Gastrocnemius medialis (tissue), 4 donors: ENCODE results near the gene CYP20A1. TPM values are rescaled to one million over a fixed set of nuclear protein-coding genes. Genes with fewer than 3 reads are reported as not detected.
"Not testable (repeated sequence)": the region's sequence is repeated elsewhere in the genome, so short reads cannot be mapped to it uniquely, and the experiment has no call there.

Experiments
- ATAC-seq, 2 donors: fragments of 150-250 bp; one replicate each; pipeline ENCODE4 v1.9.1; 2016
- DNase-seq, 2 donors: peaks; one replicate each; pipeline ENCODE4 v3.0.0-alpha.2; 2019
- H3K27ac ChIP-seq, 4 donors: fragments of 200-600 bp; sonication (generic); 1 replicate in 1 of 4; 2 replicates in 3 of 4; pipeline ENCODE4 v1.5.1; 2016 to 2018; ENCODE audit warnings: mild to moderate bottlenecking in 2 of 4, moderate library complexity in 1 of 4
- H3K27me3 ChIP-seq, 3 donors: fragments of 200-600 bp; sonication (generic) in 2 of 3; 1 replicate in 1 of 3; 2 replicates in 2 of 3; pipeline versions ENCODE4 v1.5.1 to v1.6.0; 2016 to 2019; ENCODE audit warnings: mild to moderate bottlenecking in 1 of 3, moderate library complexity in 1 of 3
- H3K36me3 ChIP-seq, 2 donors: fragments of 200-600 bp; sonication (generic) in 1 of 2; one replicate each; pipeline ENCODE4 v1.5.1; 2017 to 2018
- H3K4me1 ChIP-seq, 2 donors: fragments of 200-600 bp; sonication (generic) in 1 of 2; one replicate each; pipeline ENCODE4 v1.5.1; 2016 to 2017; ENCODE audit warnings: mild to moderate bottlenecking in 2 of 2
- H3K4me3 ChIP-seq, 4 donors: fragments of 200-600 bp; sonication (generic) in 3 of 4; 1 replicate in 1 of 4; 2 replicates in 3 of 4; pipeline ENCODE4 v1.5.1; 2016 to 2019; ENCODE audit warnings: mild to moderate bottlenecking in 2 of 4
- H3K9me3 ChIP-seq, 3 donors: fragments of 200-600 bp; sonication (generic) in 2 of 3; 1 replicate in 1 of 3; 2 replicates in 2 of 3; pipeline ENCODE4 v1.5.1; 2016 to 2019
- CTCF ChIP-seq, 5 experiments: fragments of 450-650 bp in 3 of 5; fragments of 200-600 bp in 2 of 5; sonication (generic) in 2 of 5; IDR thresholded peaks in 4 of 5; conservative IDR thresholded peaks in 1 of 5; 1 replicate in 4 of 5; 2 replicates in 1 of 5; pipeline ENCODE4 v1.5.1; 2016 to 2019; ENCODE audit warnings: antibody characterized with exemption in 5 of 5, mild to moderate bottlenecking in 3 of 5, moderate library complexity in 3 of 5
- POLR2A ChIP-seq, 2 donors: fragments of 450-650 bp; IDR thresholded peaks; one replicate each; pipeline ENCODE4 v1.6.1; 2017; ENCODE audit warnings: antibody characterized with exemption in 2 of 2, mild to moderate bottlenecking in 2 of 2, moderate library complexity in 2 of 2
- in situ Hi-C, 4 donors: fragments of 200-750 bp; cut with MboI; loops; one replicate each; pipeline versions ENCODE4 v1.15.0 to v1.8.0; 2017; ENCODE audit warnings: low sequenced_read_pairs in 4 of 4
- intact Hi-C: fragments of 100-400 bp; cut with DNase I; formaldehyde crosslinking; loops from one replicate; pipeline ENCODE4 v1.15.1; 2023; ENCODE audit warnings: low total_unique reads
- total RNA-seq, 4 donors: library from RNA; depleted of rRNA; stranded (reverse); fragments of >200 nt; gene quantifications; one replicate each; pipeline versions ENCODE4 v1.1.0 to v1.2.3, GENCODE V29; 2016

CYP20A1 gene
- total RNA-seq, 4 donors from 2014 or later, result 12.4 to 24.4 (median 17.7) TPM

DNA sequence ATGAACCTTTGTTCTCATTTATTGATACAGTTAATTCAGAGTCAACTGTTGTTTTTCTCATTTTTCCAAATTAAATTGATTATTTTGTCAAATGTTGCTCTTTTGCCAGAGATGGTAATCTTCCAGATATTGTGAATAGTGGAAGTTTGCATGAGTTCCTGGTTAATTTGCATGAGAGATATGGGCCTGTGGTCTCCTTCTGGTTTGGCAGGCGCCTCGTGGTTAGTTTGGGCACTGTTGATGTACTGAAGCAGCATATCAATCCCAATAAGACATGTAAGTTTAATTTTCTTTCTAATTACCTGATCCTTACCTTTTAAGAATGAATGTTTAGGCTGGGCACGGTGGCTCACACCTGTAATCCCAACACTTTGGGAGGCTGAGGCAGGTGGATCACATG lies 7.8 kb downstream of the CYP20A1 start:
- Histone ChIP-seq H3K27ac (no peak overlapping the region), H3K9me3 (no peaks in the 10 kb centered on the region), H3K4me1 (no peaks in the 10 kb centered on the region), H3K27me3 (no peaks in the 10 kb centered on the region), H3K36me3 (peaks cover 0 to 49% of the 10 kb centered on the region in 2 donors), H3K4me3 (no peak overlapping the region)
- intact Hi-C loops, result no loop called here
- no peak for ATAC-seq
- in situ Hi-C loops, result loop anchor here in 3 of 4 donors (10.0 to 25.0 kb wide), 2 partner anchors 332 to 566 kb away; partner anchors contain the start of genes CARF (in 1 of the 3) and WDR12 (in 1 of the 3)
- DNase-seq, result no peak
- TF ChIP-seq CTCF (IDR thresholded peaks at IDR 0.05 in 4 of 5, conservative IDR thresholded peaks at IDR 0.05 in 1 of 5) (no peak), POLR2A (IDR thresholded peaks at IDR 0.05) (no peak)

- Histone ChIP-seq H3K36me3 (peaks cover 0 to 43% of the 10 kb centered on the region in 2 donors), H3K4me1 (no peaks in the 10 kb centered on the region), H3K4me3 (no peak overlapping the region), H3K27ac (no peak overlapping the region), H3K9me3 (no peaks in the 10 kb centered on the region), H3K27me3 (no peaks in the 10 kb centered on the region)
- ATAC-seq, result no peak
- no peak for DNase-seq
- in situ Hi-C loops, result no loop called here
- intact Hi-C loops, result no loop called here
- TF ChIP-seq POLR2A (IDR thresholded peaks at IDR 0.05) (no peak), CTCF (IDR thresholded peaks at IDR 0.05 in 4 of 5, conservative IDR thresholded peaks at IDR 0.05 in 1 of 5) (no peak)
Measured at GRCh38 chr2:203252818-203253217, 14.0 kb downstream of the CYP20A1 start.

DNA sequence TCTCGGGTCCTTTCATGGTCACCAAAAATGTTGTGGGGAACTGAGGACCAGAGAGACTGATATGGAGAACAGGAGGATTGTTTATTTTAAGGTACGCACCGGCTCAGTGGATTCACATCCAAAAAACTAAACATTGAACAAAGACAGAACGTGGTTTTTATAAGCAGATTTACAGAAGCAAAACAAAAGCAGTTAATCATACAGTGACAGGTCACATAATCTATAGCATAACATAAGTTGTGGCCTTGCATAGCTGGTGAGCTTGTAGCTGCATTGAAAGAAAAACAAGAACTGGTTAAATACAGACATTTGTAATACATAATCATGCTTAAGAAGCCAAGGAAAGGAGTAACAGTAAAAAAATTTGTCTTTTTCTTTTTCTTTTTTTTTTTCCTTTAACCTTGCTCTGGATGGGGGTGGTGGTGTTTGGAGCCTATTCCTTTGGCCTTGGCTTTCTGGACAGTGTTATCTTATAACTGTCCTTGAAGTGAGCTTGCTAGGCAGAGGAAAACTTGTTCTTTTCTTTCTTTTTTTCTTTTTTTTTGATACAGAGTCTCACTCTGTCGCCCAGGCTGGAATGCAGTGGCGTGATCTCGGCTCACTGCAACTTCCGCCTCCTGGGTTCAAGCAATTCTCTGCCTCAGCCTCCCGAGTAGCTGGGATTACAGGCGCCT lies 14.7 kb downstream of the CYP20A1 start:
- in situ Hi-C loops, H3K27ac ChIP-seq, intact Hi-C loops, H3K9me3 ChIP-seq, H3K27me3 ChIP-seq, H3K4me3 ChIP-seq, DNase-seq, ATAC-seq, H3K4me1 ChIP-seq: not testable (repeated sequence)
- peaks cover 0 to 41% of the 10 kb centered on the region in 2 donors for H3K36me3 ChIP-seq

- no peak overlapping the region for H3K4me3 ChIP-seq
- TF ChIP-seq POLR2A (IDR thresholded peaks at IDR 0.05), result no peak
- H3K4me1 ChIP-seq, result no peaks in the 10 kb centered on the region
- no peak overlapping the region for H3K27ac ChIP-seq
- peaks cover 0 to 17% of the 10 kb centered on the region in 2 donors for H3K36me3 ChIP-seq
- DNase-seq, result no peak
- in situ Hi-C loops (no loop called here), intact Hi-C loops (no loop called here)
- H3K27me3 ChIP-seq, result no peaks in the 10 kb centered on the region
- no peak for ATAC-seq
- no peaks in the 10 kb centered on the region for H3K9me3 ChIP-seq
Measured at GRCh38 chr2:203261326-203262159, 22.7 kb downstream of the CYP20A1 start.

DNA sequence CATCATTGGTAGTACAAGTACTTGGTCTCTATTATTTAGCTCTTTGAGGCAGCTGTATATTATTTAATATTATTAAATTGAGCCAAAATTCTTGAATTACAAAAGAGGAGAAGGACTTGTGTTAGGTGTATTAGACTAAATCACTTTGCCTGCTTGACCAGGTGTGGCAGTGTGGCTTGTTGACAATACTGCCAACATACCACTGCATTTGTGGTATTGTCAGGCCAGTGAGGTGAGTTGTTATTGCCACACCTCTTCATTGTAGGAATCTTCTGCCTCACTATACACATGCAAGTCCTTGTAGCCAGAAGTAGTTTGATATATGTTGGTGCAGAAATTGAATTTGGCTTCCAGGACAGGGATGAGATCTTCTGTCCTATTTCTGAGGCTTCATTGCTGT lies 40.5 kb downstream of the CYP20A1 start:
- in situ Hi-C loops, result no loop called here
- TF ChIP-seq POLR2A (IDR thresholded peaks at IDR 0.05) (no peak), CTCF (IDR thresholded peaks at IDR 0.05 in 4 of 5, conservative IDR thresholded peaks at IDR 0.05 in 1 of 5) (no peak)
- peaks cover 0 to 68% of the 10 kb centered on the region in 2 donors for H3K36me3 ChIP-seq

More for the DNA sequence above, 40.5 kb downstream of the CYP20A1 start:
- Histone ChIP-seq H3K4me1 (no peaks in the 10 kb centered on the region), H3K9me3 (no peaks in the 10 kb centered on the region), H3K4me3 (no peak overlapping the region), H3K27ac (no peak overlapping the region), H3K27me3 (no peaks in the 10 kb centered on the region)
- no peak for DNase-seq
- no peak for ATAC-seq
- intact Hi-C loops, result no loop called here
